Activated T-cell treated with anti-CD3 and anti-CD28 coated beads for 4 hours (primary cell): ENCODE measurements around the gene HTT.

ENCODE experiments used
- DNase-seq: peaks from one replicate; pipeline ENCODE4 v3.0.0-alpha.2; 2020

Gene HTT

DNA sequence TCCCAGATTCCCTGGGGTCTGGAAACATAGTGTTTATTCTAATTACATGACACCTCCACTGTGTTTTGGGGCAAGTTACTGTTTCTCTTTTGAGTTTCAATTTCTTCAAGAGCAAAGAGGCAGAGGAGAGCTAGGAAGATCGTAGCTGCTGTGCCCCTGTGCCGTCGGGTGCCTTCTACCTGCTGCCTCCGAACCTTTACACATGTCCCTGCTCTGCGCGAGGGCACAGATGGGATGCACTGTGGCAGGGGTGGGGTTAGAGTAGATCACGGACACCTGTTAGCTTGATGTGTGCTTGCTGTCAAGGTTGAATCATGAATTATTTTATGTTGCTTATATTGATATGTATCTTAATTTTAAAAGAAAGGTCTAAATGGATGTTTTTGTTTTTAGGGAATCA is 103.4 kb downstream of the HTT start:
- no peak for DNase-seq

DNA sequence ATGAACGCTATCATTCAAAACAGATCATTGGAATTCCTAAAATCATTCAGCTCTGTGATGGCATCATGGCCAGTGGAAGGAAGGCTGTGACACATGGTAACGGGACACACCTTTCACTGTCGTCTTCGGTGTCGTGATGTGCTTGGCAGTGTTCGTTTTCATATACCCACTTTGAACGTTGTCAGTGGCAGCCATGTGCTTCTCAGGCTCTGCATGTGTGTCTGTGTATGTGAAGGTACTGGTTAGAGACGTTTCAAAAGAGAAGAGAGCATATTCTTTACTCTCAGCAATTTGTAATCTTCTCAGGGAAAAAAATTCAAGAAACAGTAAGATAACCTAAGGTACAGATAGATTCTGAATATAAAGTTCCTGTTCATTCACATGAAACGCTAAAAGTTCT is 103.9 kb downstream of the HTT start:
- DNase-seq = no peak

DNA sequence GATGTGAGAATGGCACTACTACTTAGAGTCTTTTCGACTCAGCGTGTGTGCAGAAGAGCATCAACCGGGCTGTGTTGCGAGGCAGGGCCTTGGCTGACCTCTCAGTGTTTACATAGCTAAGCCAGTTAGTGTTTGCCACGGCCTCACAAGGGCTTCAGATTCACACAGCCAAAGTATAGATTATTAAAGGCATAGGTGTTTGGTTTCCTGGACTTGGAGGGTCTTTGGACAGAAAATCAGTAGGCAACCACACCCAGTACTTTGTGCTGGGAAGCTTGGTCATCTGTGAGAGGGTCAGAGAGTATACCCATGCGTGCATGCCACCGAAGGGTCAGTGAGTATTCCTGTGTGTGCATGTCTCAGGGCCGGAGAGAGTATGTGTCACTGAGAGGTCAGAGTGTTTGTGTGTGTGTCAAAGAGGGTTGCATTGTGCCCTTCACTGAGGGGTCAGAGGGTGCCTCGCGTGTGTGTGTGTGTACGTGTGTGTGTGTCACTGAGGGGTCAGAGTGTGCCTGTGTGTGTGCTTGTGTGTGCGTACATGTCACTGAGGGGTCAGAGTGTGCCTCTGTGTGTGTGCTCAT is 104.7 kb downstream of the HTT start:
- DNase-seq = no peak

DNA sequence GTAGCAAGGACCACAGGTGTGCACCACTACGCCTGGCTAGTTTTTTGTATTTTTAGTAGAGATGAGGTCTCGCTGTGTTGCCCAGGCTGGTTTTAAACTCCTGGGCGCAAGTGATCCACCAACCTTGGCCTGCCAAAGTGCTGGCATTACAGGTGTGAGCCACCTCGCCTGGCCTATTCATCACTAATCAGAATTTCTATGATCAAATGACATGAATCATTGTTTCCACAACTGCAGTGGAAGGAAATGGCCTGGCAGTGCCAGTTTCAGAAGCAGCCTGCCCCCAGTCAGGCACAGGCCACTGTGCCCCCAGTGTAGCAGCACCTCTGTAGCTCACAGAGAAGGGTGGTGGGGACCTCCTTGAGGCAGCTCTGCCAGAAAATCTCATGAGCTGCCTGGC is 108.5 kb downstream of the HTT start:
- no peak for DNase-seq

DNA sequence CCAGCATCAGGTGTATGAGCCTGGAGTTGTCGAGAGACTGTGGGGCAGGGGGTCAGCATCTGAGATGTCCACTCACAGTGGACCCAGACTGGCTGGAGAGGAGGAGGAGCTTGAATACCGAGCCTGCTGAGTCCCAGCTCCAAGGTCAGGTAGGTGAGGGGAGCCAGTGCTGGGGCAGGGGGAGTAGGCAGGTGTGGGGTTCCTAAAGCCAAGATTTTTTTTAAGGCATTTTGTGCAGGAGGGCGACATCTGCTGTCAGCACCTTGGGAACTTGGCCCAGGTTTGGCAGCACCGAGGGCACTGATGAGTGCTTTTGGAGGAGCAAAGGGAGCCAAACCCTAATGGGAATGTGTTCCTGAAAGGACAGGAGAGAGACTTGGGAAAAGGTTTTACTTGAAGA is 110.2 kb downstream of the HTT start:
- DNase-seq = no peak

DNA sequence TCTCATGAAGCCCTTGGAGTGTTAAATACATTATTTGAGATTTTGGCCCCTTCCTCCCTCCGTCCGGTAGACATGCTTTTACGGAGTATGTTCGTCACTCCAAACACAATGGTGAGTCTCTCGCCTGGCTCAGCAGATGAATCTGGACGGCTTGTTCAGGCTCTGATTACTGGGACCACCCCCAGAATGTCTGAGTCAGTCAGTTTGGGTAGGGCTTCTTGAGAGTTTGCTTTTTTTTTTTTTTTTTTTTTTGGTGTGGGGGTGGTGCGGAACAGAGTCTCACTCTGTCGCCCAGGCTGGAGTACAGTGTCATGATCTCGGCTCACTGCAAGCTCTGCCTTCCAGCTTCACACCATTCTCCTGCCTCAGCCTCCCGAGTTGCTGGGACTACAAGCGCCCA is 112.1 kb downstream of the HTT start:
- DNase-seq = no peak

DNA sequence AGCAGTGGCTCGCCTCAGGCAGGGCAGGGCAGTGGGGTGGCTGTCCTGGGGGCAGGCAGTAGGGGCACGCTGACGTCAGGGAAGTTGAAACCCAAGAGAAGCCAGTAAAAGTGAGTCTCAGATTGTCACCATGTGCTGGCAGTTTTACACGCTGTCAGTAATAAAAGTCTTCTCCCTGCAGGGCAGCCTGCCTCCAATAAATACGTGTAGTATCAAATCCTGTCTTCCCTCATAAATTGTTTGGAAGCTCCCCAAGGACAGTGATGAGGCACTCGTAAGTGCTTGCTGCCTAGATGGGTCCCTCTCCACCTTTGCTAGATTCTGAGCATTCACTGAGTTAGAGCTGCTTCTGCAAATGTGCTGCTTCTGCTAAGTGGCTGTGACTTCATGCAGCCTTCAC is 113.6 kb downstream of the HTT start:
- no peak for DNase-seq

DNA sequence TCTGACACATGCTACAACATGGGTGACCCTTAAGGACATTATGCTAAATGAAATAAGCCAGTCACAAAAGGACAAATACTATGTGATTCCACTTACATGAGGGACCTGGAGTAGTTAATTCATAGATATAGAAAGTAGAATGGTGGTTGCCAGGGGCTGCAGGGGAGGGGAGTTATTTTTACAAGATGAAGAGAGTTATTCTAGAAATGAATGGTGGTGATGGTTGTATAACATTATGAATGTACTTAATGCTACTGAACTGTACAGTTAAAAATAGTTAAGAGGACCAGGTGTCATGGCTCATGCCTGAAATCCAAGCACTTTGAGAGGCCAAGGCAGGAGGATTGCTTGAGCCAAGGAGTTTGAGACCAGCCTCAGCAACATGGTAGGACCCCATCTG is 115.0 kb downstream of the HTT start:
- no peak for DNase-seq

DNA sequence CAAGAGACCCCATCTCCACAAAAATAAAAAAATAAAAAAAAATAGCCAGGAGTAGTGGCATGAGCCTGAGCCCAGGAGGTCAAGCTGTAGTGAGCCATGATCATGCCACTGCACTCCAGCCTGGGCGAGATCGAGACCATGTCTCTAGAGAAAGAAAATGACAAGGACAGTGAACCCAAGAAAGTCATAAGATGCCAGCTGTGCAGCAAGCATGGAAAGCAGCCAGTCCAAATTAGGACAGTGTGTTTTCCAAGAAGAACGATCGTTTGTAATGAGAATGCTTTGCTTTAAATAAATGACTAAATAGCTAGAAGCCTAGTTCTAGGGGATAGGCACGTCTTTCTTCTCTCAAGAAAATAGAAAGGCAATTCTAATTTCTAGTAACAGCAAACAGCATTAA is 116.1 kb downstream of the HTT start:
- no peak for DNase-seq

DNA sequence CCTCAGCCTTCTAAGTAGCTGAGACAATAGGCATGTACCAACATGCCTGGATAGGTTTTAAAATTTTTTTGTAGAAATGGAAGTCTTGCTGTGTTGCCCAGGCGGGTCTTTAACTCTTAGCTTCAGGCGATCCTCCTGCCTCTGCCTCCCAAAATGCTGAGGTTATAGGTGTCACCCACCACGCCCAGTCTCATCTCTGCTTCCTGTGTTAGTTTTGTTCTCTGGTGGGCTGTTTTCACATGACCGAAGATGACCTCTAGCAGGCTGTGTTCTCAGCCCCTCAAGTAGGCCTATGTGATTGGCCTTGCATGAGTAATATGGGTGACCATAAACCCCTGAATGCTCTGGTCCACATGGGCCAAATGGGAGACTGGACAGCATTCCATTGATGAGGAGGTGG is 117.7 kb downstream of the HTT start:
- DNase-seq = no peak

DNA sequence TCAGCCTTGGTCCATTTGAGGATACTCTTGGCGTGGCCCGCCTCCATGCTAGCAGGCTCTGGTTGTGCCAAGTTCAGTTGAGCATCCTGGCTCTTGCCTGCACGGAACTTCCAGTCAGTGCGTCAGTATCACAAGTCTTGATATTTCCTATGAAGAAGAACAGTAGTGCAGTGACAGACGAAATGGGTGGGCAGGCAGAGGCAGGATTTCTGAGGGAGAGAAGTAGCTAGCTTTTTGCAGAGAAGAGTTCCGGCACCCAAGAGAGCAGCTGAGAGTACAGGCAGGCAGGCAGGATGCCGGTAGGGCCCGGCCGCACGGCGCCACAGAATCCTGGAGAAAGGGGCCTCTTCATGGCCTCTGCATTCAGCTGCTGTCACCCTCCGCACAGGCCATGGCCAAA is 118.3 kb downstream of the HTT start:
- DNase-seq = no peak

DNA sequence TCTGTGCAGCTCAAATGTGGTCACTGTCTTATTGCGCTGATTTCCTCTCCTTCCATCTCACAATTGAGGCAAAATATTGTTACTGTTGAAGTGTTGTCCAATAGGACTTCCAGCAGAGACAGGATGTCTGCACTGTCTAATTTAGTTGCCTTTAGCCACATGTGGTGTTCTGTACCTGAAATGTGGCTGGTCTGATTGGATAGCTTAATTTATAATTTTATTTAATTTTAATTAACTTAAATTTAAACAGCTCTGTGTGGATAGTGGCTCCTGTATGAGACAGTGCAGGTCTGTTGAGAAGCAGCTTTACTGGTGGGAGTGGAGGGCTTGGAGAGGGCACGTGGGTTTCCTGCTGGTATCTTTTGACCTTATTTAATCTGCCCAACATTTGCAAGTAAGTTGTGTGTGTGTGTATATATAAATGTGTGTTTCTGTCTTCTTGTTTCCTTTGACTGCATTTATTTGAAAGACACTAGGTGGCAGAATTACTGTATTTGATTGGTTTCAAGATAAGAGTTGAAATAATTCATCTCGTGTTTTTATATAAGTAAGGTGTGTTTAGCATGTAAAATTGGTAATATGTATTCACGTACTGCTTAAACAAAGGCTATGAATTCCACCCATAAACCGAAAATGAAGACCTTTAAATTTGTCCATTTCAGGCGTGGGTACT is 119.2 kb downstream of the HTT start:
- no peak for DNase-seq

DNA sequence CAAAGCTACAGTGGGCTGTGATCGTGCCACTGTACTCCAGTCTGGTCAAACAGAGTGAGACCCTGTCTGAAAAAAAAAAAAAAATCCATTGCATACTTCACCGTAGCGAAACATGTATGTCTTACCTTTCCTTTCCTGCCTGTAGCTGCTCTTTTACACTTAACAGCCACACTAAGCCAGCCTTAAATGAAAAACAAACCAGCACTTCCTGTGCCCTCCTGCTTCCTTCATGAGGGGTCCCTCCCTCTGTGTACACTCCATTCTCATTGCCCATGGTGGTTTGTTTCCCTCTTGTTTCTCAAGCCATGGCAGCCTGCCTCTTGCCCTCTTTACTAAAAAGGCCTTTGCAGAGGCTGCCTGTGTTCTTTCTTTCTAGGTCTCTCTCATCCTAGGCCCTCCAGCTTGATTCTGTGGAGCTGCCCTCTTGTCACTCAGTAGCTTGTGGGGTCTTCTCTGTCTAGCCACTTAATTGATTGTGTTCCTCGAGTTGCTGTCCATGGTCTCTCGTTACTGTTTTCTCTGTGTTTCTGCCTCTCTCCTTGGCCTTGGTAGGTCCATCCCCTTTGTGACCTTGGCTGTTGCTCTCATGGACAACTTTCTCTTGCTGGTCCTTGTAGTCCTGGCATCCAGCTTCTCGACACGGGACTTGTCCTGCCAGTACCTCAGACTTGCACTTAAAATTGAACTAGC is 122.3 kb downstream of the HTT start:
- DNase-seq = no peak

DNA sequence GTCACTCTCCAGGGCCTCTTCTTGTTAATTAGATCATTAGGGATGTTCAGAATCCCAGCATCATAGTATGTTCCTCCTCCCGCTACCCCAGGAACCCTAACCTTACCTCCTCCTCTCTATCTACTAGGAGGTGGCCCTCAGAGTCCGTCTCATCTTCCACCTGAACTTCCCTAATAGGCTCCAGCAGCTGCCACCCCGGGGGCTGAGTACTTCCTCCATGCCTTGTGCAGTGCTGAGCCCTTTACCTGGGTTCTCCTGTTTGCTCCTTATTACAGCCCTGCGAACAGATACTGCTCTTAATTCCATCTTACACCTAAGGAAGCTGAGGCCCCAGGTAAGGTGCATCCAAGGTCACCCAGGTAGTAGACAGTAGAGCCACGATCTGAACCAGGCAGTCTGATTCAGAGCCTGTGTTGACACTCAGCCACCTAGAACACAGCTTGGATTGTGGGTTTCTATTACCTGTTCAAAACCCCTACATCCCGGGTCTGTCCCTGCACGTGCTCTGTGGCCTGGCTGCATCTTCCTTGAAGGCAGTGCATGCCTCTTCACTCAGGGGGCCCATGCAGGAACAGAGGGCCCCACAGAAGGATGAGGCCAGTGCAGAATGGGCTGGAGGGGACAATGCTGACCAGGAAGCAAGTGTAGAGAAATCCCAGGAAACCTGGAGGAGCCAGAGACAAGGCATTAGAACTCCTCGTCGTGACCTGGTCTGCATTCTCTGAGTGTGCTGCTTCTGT is 123.1 kb downstream of the HTT start:
- no peak for DNase-seq

DNA sequence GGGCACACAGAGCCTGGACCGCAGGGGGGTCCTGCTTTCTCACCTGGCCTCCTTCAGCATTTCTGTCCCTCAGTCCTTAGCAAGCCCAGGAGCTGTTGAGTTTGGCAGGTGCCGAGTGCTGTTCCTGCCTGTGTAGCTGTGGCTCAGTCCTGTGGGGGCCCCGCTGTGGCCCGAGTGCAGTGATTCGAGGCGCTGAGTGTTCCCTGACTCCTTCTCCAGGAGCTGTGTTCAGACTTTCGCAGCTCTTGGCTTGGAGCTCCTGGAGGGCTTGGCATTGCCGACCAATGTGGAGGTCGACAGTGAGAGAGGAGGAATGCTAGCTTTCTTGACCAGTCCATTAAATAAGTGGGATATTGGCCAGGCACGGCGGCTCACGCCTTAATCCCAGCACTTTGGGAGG is 124.4 kb downstream of the HTT start:
- DNase-seq = no peak

DNA sequence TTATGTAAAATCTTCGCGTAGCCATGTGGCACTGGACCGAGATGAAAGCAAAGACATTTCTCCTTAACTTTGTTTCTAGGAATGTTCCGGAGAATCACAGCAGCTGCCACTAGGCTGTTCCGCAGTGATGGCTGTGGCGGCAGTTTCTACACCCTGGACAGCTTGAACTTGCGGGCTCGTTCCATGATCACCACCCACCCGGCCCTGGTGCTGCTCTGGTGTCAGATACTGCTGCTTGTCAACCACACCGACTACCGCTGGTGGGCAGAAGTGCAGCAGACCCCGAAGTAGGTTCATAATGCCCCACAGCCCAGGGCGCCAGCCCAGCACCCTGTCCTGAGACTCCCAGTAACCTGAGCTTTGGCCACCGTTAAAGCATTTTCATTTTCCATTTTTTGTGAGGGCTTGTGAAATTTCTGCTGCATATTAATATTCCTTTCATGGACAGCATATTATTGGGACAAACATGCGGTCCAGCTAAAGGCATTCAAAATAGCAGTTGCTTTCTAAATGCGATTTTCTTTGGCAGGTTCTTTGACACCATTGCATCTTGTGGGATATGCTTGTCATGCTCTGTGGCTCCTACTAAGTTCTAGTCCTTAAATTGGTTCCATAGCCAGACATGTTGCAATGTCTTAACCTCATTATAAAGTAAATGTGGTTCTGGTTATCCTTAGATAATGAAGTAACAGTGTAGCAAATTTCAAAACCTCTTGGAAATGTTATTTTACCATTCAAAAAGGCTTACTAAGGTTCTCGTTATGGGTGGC is 125.4 kb downstream of the HTT start:
- no peak for DNase-seq

DNA sequence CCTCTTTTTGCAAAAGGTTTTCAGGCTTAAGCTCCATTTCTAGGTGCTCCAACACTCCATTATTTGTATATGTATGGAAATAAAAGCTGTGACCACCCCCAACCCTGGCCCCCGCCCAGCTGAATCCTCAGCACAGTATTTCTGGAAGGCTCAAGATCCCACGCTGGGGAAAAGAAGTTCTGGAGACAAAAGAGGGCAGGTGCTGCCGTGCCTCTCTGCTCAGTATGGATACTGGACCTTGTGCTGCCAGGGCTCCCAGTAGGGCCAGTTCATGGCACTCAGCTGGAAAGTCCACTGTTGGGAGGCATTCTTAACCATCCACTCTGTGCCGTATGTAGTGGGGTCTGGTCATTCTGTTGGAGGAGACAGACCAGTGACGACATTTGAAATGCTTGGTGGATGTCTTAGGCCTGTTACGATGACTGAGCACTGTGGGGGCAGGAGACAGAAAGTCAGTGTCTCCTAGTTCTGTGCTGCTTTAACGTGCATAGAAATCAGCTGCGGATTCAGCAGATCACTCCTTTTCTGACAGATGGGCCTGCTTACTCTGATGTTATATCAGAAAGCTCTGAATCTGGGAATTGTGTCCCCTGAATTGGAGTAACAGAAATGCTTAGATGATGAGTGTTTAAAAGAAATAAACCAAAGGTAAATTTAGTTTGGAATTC is 126.1 kb downstream of the HTT start:
- no peak for DNase-seq

DNA sequence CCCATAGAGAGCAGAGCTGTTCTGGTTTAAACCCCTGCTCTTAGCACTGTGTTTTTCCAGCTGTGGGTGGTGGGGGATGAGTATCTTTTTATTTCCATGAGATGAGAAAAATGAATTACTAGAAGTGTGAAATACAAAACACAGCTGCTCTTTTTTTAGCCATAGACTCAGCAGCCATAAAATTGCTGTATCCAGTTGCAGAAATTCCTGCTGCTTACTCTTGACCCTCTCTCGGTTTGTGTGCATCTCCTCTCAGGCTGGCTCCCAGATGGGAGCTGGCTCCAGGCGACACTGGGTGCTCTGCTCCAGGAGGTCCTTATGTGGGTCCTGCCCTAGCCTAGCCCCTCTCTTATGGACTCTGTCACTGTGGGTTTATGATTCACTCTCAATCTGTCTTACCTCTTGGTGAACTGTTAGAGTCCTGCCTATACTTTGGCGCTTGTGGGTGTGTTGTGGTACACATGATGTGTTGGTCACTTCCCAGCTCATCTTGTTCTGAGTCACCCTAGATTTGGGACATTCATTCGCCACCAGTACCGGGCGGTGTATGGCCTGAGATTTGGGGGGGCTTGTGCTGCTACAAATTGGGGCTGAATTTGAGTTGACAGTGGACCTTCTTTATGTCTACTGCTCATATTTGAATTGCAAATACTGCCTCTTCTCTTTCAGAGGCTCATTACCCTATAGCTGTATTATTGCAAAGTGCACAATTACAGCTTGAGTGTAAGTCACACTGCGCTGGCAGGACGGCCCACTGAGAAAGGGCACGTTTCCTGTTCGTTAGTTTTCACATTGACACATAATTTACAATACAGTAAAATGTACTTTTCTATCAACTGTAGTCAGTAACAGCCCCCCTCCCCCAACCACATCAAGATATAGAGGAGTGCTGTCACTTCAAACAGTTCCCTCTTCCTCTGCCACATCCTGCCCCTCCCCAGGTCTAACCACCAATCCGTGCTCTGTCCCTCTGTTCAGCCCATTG is 127.5 kb downstream of the HTT start:
- DNase-seq = peak; percentile 38

DNA sequence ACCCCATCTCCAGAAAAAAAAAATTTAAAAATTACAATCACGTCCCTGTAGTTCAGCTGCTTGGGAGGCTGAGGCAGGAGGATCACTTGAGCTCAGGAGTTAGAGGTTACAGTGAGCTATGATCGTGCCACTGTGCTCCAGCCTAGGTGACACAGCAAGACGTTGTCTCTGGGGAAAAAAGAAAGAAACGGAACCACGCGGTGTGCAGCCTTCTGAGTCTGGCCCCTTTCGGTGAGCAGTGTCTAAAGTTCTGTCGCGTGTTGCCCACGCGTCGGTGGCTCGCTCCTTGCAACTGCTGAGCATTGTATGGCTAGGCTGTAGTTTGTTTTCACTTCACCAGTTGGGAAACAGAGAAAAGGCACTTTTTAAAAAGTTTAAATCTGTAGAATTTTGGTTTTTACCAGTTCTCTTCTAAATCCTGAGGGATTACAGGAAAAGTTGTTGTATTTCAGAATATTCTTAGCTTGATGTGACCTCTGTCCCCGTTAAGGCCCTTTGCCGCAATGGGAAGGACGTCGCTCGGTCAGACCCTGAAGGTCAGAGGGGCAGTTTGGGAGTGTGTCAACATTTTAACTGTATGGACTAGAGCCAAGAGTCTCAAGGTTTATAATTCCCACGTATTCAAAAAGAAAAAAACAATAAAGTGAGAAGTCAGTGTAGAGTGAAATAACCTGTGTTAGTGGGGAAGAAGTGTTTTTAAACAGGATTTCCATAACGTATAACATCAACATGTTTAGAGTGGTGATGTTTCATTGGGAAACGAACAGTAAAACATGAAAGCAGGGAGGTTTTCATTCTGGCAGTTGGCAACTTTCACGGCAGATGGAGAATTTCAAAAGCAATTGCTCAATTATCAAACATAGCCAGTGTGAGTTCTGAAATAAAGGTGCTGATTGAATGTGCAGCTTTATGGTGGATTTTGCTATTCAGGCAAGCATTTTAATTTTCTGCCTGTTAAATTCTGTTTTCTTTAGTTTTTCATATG is 128.6 kb downstream of the HTT start:
- DNase-seq = peak; percentile 14

DNA sequence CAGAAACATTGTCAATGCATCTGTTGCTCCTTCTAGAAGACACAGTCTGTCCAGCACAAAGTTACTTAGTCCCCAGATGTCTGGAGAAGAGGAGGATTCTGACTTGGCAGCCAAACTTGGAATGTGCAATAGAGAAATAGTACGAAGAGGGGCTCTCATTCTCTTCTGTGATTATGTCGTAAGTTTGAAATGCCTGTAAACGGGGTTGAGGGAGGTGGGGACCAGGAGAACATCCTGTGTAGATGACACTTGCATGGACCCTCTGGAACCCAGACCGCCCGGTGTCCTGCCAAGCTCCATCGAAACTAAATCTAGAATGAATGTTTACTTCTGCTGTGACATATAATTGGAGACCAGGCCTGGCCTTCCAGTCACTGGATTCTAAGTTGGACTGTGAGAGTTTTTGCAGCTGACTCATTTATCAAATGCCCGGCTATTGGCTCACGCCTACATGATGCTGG is 129.5 kb downstream of the HTT start:
- no peak for DNase-seq
